Gastrocnemius medialis (tissue), 4 donors: Measurements from ENCODE around the gene ERCC3. TPM values are rescaled to one million over a fixed set of nuclear protein-coding genes. Genes with fewer than 3 reads are reported as not detected.
A peak's percentile ranks its signal among the peaks of the same experiment; 100 is the strongest.

ENCODE experiments used
- ATAC-seq, 2 donors: fragments of 150-250 bp; one replicate each; pipeline ENCODE4 v1.9.1; 2016
- DNase-seq, 2 donors: peaks; one replicate each; pipeline ENCODE4 v3.0.0-alpha.2; 2019
- H3K27ac ChIP-seq, 4 donors: fragments of 200-600 bp; sonication (generic); 1 replicate in 1 of 4; 2 replicates in 3 of 4; pipeline ENCODE4 v1.5.1; 2016 to 2018; ENCODE audit warnings: mild to moderate bottlenecking in 2 of 4, moderate library complexity in 1 of 4
- H3K27me3 ChIP-seq, 3 donors: fragments of 200-600 bp; sonication (generic) in 2 of 3; 1 replicate in 1 of 3; 2 replicates in 2 of 3; pipeline versions ENCODE4 v1.5.1 to v1.6.0; 2016 to 2019; ENCODE audit warnings: mild to moderate bottlenecking in 1 of 3, moderate library complexity in 1 of 3
- H3K36me3 ChIP-seq, 2 donors: fragments of 200-600 bp; sonication (generic) in 1 of 2; one replicate each; pipeline ENCODE4 v1.5.1; 2017 to 2018
- H3K4me1 ChIP-seq, 2 donors: fragments of 200-600 bp; sonication (generic) in 1 of 2; one replicate each; pipeline ENCODE4 v1.5.1; 2016 to 2017; ENCODE audit warnings: mild to moderate bottlenecking in 2 of 2
- H3K4me3 ChIP-seq, 4 donors: fragments of 200-600 bp; sonication (generic) in 3 of 4; 1 replicate in 1 of 4; 2 replicates in 3 of 4; pipeline ENCODE4 v1.5.1; 2016 to 2019; ENCODE audit warnings: mild to moderate bottlenecking in 2 of 4
- H3K9me3 ChIP-seq, 3 donors: fragments of 200-600 bp; sonication (generic) in 2 of 3; 1 replicate in 1 of 3; 2 replicates in 2 of 3; pipeline ENCODE4 v1.5.1; 2016 to 2019
- CTCF ChIP-seq, 5 experiments: fragments of 450-650 bp in 3 of 5; fragments of 200-600 bp in 2 of 5; sonication (generic) in 2 of 5; IDR thresholded peaks in 4 of 5; conservative IDR thresholded peaks in 1 of 5; 1 replicate in 4 of 5; 2 replicates in 1 of 5; pipeline ENCODE4 v1.5.1; 2016 to 2019; ENCODE audit warnings: antibody characterized with exemption in 5 of 5, mild to moderate bottlenecking in 3 of 5, moderate library complexity in 3 of 5
- POLR2A ChIP-seq, 2 donors: fragments of 450-650 bp; IDR thresholded peaks; one replicate each; pipeline ENCODE4 v1.6.1; 2017; ENCODE audit warnings: antibody characterized with exemption in 2 of 2, mild to moderate bottlenecking in 2 of 2, moderate library complexity in 2 of 2
- in situ Hi-C, 4 donors: fragments of 200-750 bp; cut with MboI; loops; one replicate each; pipeline versions ENCODE4 v1.15.0 to v1.8.0; 2017; ENCODE audit warnings: low sequenced_read_pairs in 4 of 4
- intact Hi-C: fragments of 100-400 bp; cut with DNase I; formaldehyde crosslinking; loops from one replicate; pipeline ENCODE4 v1.15.1; 2023; ENCODE audit warnings: low total_unique reads
- total RNA-seq, 4 donors: library from RNA; depleted of rRNA; stranded (reverse); fragments of >200 nt; gene quantifications; one replicate each; pipeline versions ENCODE4 v1.1.0 to v1.2.3, GENCODE V29; 2016

ERCC3 gene
- total RNA-seq, 4 donors from 2014 or later, result 24.9 to 28.2 (median 26.7) TPM

GRCh38 chr2:127330753-127331152 is 36.8 kb upstream of the ERCC3 start:
- H3K9me3 ChIP-seq, result no peaks in the 10 kb centered on the region
- H3K27me3 ChIP-seq, result no peaks in the 10 kb centered on the region
- DNase-seq (no peak), ATAC-seq (no peak)
- TF ChIP-seq POLR2A (IDR thresholded peaks at IDR 0.05) (no peak), CTCF (IDR thresholded peaks at IDR 0.05 in 4 of 5, conservative IDR thresholded peaks at IDR 0.05 in 1 of 5) (no peak)
- no peak overlapping the region for H3K4me3 ChIP-seq
- peaks cover 0 to 50% of the 10 kb centered on the region in 2 donors for H3K36me3 ChIP-seq
- intact Hi-C loops (no loop called here), in situ Hi-C loops (loop anchor here in 2 of 4 donors (10.0 to 25.0 kb wide), 2 partner anchors 154 to 157 kb away; no protein-coding TSS in a partner anchor)
- H3K4me1 ChIP-seq, result no peaks in the 10 kb centered on the region
- no peak overlapping the region for H3K27ac ChIP-seq

GRCh38 chr2:127326289-127326945 is 32.5 kb upstream of the ERCC3 start:
- Histone ChIP-seq H3K9me3 (no peaks in the 10 kb centered on the region), H3K36me3 (peaks cover 0 to 84% of the 10 kb centered on the region in 2 donors), H3K4me3 (no peak overlapping the region), H3K27ac (no peak overlapping the region), H3K27me3 (no peaks in the 10 kb centered on the region), H3K4me1 (no peaks in the 10 kb centered on the region)
- in situ Hi-C loops, result loop anchor here in 3 of 4 donors (10.0 to 25.0 kb wide), 2 partner anchors 148 to 161 kb away; no protein-coding TSS in a partner anchor
- intact Hi-C loops, result no loop called here
- no peak for TF ChIP-seq POLR2A (IDR thresholded peaks at IDR 0.05)
- no peak for TF ChIP-seq CTCF (IDR thresholded peaks at IDR 0.05 in 4 of 5, conservative IDR thresholded peaks at IDR 0.05 in 1 of 5)
- no peak for ATAC-seq
- no peak for DNase-seq

- DNase-seq, result no peak
- Histone ChIP-seq H3K4me1 (no peaks in the 10 kb centered on the region), H3K27ac (no peak overlapping the region), H3K4me3 (no peak overlapping the region), H3K9me3 (no peaks in the 10 kb centered on the region), H3K27me3 (no peaks in the 10 kb centered on the region), H3K36me3 (peaks cover 0 to 95% of the 10 kb centered on the region in 2 donors)
- in situ Hi-C loops, result loop anchor here in 3 of 4 donors (10.0 to 25.0 kb wide), 3 partner anchors 150 to 813 kb away; no protein-coding TSS in a partner anchor
- intact Hi-C loops, result loop anchor here (5.0 kb wide), 1 partner anchor 153 kb away; no protein-coding TSS in a partner anchor
- TF ChIP-seq CTCF (IDR thresholded peaks at IDR 0.05 in 4 of 5, conservative IDR thresholded peaks at IDR 0.05 in 1 of 5), result peak; percentile 9 to 39 (median 38)
- TF ChIP-seq POLR2A (IDR thresholded peaks at IDR 0.05), result no peak
- ATAC-seq, result no peak
These were observed 30.7 kb upstream of the ERCC3 start for GRCh38 chr2:127324635-127325034.

GRCh38 chr2:127321303-127321702 is 27.4 kb upstream of the ERCC3 start:
- no peak for TF ChIP-seq CTCF (IDR thresholded peaks at IDR 0.05 in 4 of 5, conservative IDR thresholded peaks at IDR 0.05 in 1 of 5)
- no peak for TF ChIP-seq POLR2A (IDR thresholded peaks at IDR 0.05)
- Histone ChIP-seq H3K27me3 (no peaks in the 10 kb centered on the region), H3K9me3 (no peaks in the 10 kb centered on the region), H3K36me3 (peaks cover 0 to 91% of the 10 kb centered on the region in 2 donors), H3K27ac (no peak overlapping the region), H3K4me1 (no peaks in the 10 kb centered on the region), H3K4me3 (no peak overlapping the region)
- intact Hi-C loops (loop anchor here (5.0 kb wide), 1 partner anchor 156 kb away; no protein-coding TSS in a partner anchor), in situ Hi-C loops (loop anchor here in 2 of 4 donors (10.0 to 25.0 kb wide), 2 partner anchors 153 to 816 kb away; no protein-coding TSS in a partner anchor)
- ATAC-seq, result no peak
- no peak for DNase-seq
